Psoas muscle (tissue), 8 donors: ENCODE measurements around the gene CFAP100. TPM values are rescaled to one million over a fixed set of nuclear protein-coding genes. Genes with fewer than 3 reads are reported as not detected.

ENCODE experiments used
- ATAC-seq, 4 donors: fragments of 200-7000 bp; cut with Tn5 transposase; one replicate each; pipeline ENCODE4 v1.9.1; 2020; ENCODE audit warnings: moderate library complexity in 3 of 4, mild to moderate bottlenecking in 2 of 4
- DNase-seq, 2 donors: peaks; one replicate each; pipeline ENCODE4 v3.0.0-alpha.2; 2020
- H3K27ac ChIP-seq: fragments of 200-600 bp; one replicate; pipeline ENCODE4 v1.8.0; 2022
- H3K27me3 ChIP-seq, 3 donors: fragments of 200-600 bp in 1 of 3; one replicate each; pipeline versions ENCODE4 v1.6.1 to v1.8.0; 2013 to 2022; ENCODE audit warnings: low read length in 2 of 3, mild to moderate bottlenecking in 2 of 3, moderate library complexity in 1 of 3; ENCODE audit not compliant: insufficient read depth in 3 of 3
- H3K36me3 ChIP-seq, 2 donors: fragments of 200-600 bp in 1 of 2; one replicate each; pipeline versions ENCODE4 v1.6.1 to v1.8.0; 2013 to 2022; ENCODE audit warnings: low read depth in 1 of 2, mild to moderate bottlenecking in 1 of 2, moderate library complexity in 1 of 2; ENCODE audit not compliant: insufficient read depth in 1 of 2
- H3K4me1 ChIP-seq: fragments of 200-600 bp; one replicate; pipeline ENCODE4 v1.8.0; 2022
- H3K4me3 ChIP-seq: fragments of 200-600 bp; one replicate; pipeline ENCODE4 v1.8.0; 2022; ENCODE audit warnings: mild to moderate bottlenecking
- H3K9me3 ChIP-seq: fragments of 200-600 bp; one replicate; pipeline ENCODE4 v1.8.0; 2022
- CTCF ChIP-seq: fragments of 200-600 bp; IDR thresholded peaks from one replicate; pipeline ENCODE4 v1.8.0; 2022; ENCODE audit warnings: antibody characterized with exemption
- WGBS, 3 donors: extraction: QIAGEN DNeasy Blood & Tissue Kit; methylation state at CpG; one replicate each; pipeline versions ENCODE4 v1.1.6 to v1.1.7; 2013; 5-methylcytosine and 5-hydroxymethylcytosine counted together
- intact Hi-C, 2 donors: fragments of 100-400 bp; cut with DNase I; formaldehyde crosslinking; loops; one replicate each; pipeline versions ENCODE4 v1.11.0 to v1.14.2; 2022
- polyA plus RNA-seq, 3 donors: library from polyadenylated mRNA; stranded (reverse); fragments of 200-250 nt; gene quantifications; one replicate each; pipeline ENCODE4 v1.2.3, GENCODE V29; 2013
- total RNA-seq, 4 donors: library from RNA; stranded (reverse); fragmentation: NEBNext Ultra II Directional in 2 of 4; extraction: Animal tissue kit (Norgen Biotek cat#: 25700) in 2 of 4; gene quantifications; one replicate each; pipeline versions ENCODE4 v1.2.1 to v1.2.4, GENCODE V29; 2021 to 2023
- donor health status: healthy with polysubstance abuse.
- donor health status: DM: no; HTN: no; CAD: no; lungs with moderate emphysema.
- donor health status: Bipolar disorder and iron deficiency.
- donor health status: healthy.
- donor health status: DM: yes; HTN: yes; CAD: no.
- donor health status: DM: no; HTN: no; CAD: no.
- donor health status: DM: no; HTN: no; CAD: no.
- donor health status: DM: yes; HTN: yes; CAD: no.

Gene CFAP100
- total and polyA plus RNA-seq, 7 donors = not detected

GRCh38 chr3:126418661-126419131 is 24.0 kb downstream of the CFAP100 start:
- 70 to 77% (median 71%) methylated on average over 18 to 20 of the region's 20 CpGs for WGBS, 3 donors
- H3K4me1 ChIP-seq = no peaks in the 10 kb centered on the region
- intact Hi-C loops = no loop called here
- peaks cover 0 to 25% (median 9%) of the 10 kb centered on the region in 3 donors for H3K27me3 ChIP-seq
- TF ChIP-seq CTCF = no peak
- DNase-seq (no peak), ATAC-seq (no peak)
- no peak overlapping the region for H3K27ac ChIP-seq
- H3K9me3 ChIP-seq = no peaks in the 10 kb centered on the region
- no peak overlapping the region for H3K4me3 ChIP-seq
- H3K36me3 ChIP-seq = no peaks in the 10 kb centered on the region

GRCh38 chr3:126419151-126419703 is 24.5 kb downstream of the CFAP100 start:
- no peaks in the 10 kb centered on the region for H3K9me3 ChIP-seq
- intact Hi-C loops = no loop called here
- WGBS, 3 donors = 70 to 84% (median 81%) methylated on average over 6 of the region's 6 CpGs
- H3K36me3 ChIP-seq = peaks cover 0 to under 1% of the 10 kb centered on the region in 2 donors
- DNase-seq = no peak
- no peak overlapping the region for H3K4me3 ChIP-seq
- no peak for TF ChIP-seq CTCF
- H3K27ac ChIP-seq = no peak overlapping the region
- peaks cover 0 to 25% (median 7%) of the 10 kb centered on the region in 3 donors for H3K27me3 ChIP-seq
- no peak for ATAC-seq
- no peaks in the 10 kb centered on the region for H3K4me1 ChIP-seq

- 72 to 75% (median 73%) methylated on average over 21 to 22 of the region's 22 CpGs for WGBS, 3 donors
- intact Hi-C loops = no loop called here
- Histone ChIP-seq H3K9me3 (no peaks in the 10 kb centered on the region), H3K27me3 (peaks cover 0 to 20% (median 0%) of the 10 kb centered on the region in 3 donors), H3K27ac (no peak overlapping the region), H3K36me3 (peaks cover 0 to 6% of the 10 kb centered on the region in 2 donors), H3K4me3 (no peak overlapping the region), H3K4me1 (no peaks in the 10 kb centered on the region)
- TF ChIP-seq CTCF = no peak
- peak in 1 of 4 donors; percentile 17 for ATAC-seq
- no peak for DNase-seq
These were observed 25.4 kb downstream of the CFAP100 start for GRCh38 chr3:126419886-126420786.

GRCh38 chr3:126421573-126422119 is 26.9 kb downstream of the CFAP100 start:
- no peaks in the 10 kb centered on the region for H3K4me1 ChIP-seq
- H3K27me3 ChIP-seq = peaks cover 0 to 9% (median 0%) of the 10 kb centered on the region in 3 donors
- ATAC-seq (no peak), DNase-seq (no peak)
- no peak overlapping the region for H3K4me3 ChIP-seq
- H3K27ac ChIP-seq = no peak overlapping the region
- intact Hi-C loops = no loop called here
- 65 to 84% (median 80%) methylated on average over 10 of the region's 10 CpGs for WGBS, 3 donors
- peaks cover 0 to 6% of the 10 kb centered on the region in 2 donors for H3K36me3 ChIP-seq
- TF ChIP-seq CTCF = no peak
- H3K9me3 ChIP-seq = peaks cover 14% of the 10 kb centered on the region
